HG02973 (cell line): Measurements from ENCODE around the gene SLC2A14.

Source experiments
- ATAC-seq: cut with Tn5 transposase; IDR thresholded peaks from one replicate; pipeline ENCODE4 v1.9.1; 2021; ENCODE audit warnings: moderate library complexity; ENCODE audit not compliant: unreplicated experiment

The SLC2A14 gene

GRCh38 chr12:7769999-7770398 lies 102.7 kb downstream of the SLC2A14 start:
- ATAC-seq, result no peak
